ENCODE results near the gene SLC30A10.
A peak's percentile ranks its signal among the peaks of the same experiment; 100 is the strongest.
"Not testable (repeated sequence)": the region's sequence is repeated elsewhere in the genome, so short reads cannot be mapped to it uniquely, and the experiment has no call there.

The SLC30A10 gene

GRCh38 chr1:219948766-219949165 lies 20.4 kb upstream of the SLC30A10 start:
- not testable (repeated sequence) for H3K36me3 Mint-ChIP-seq; H3K4me1 Mint-ChIP-seq; ATAC-seq (ENCODE audit: low read depth); H3K27ac Mint-ChIP-seq; DNase-seq (ENCODE audit: low spot score in 2 of 2); H3K27me3 Mint-ChIP-seq; H3K9me3 Mint-ChIP-seq; H3K4me3 Mint-ChIP-seq

GRCh38 chr1:219945795-219946194 lies 17.4 kb upstream of the SLC30A10 start:
- Mint-ChIP-seq H3K4me1 (peaks cover 2% of the 10 kb centered on the region), H3K27ac (no peak overlapping the region), H3K36me3 (peaks cover 4% of the 10 kb centered on the region), H3K4me3 (no peak overlapping the region), H3K9me3 (peaks cover 9% of the 10 kb centered on the region), H3K27me3 (peaks cover 7% of the 10 kb centered on the region)
- peak in 1 of 2 donors; percentile 12 for DNase-seq (ENCODE audit: low spot score in 2 of 2)
- peak; percentile 81 for ATAC-seq (ENCODE audit: low read depth)

DNA sequence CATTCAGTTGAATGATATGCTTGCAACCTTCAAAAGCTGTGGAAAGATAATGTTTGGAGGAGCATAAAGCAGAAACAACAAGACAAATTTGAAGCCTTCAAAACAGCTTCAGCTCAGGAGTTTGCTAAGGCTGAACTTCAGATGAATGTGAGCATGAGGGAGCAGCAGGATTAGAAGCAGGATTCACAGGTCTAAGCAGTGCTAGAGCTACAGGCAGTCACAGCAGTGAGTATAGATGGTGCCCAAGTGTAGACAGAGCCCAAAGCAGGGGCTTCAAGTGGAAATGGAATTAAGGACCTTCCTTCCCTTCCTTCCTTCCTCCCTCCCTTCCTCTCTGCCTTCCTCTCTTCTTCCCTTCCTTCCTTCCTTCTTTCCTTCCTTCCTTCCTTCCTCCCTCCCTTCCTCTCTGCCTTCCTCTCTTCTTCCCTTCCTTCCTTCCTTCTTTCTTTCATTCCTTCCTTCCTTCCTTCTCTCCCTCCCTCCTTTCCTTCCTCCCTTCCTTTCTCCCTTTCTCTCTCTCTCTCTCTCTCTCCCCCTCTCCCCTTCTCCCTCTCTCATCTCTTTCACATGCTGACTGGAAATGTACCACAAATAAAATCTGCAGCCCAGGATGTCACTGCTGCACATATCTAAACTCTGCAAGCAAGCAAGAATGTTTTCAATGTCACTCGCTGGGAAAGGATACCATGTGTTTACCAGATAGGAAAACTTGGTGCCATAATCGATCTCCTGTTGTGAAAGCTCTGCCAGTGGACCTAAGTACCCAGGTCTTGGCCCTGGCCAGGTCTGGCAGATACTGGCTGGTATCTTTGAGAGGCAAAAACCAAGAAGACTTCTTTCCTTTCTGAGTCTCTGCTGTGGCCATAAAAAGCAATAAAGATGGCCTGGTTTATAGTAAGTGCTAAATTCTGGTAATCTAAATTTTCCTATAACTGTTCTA lies 13.1 kb upstream of the SLC30A10 start:
- H3K27me3 Mint-ChIP-seq = peaks cover 28% of the 10 kb centered on the region
- peaks cover 9% of the 10 kb centered on the region for H3K9me3 Mint-ChIP-seq
- H3K4me3 Mint-ChIP-seq = no peak overlapping the region
- no peak for ATAC-seq (ENCODE audit: low read depth)
- H3K36me3 Mint-ChIP-seq = peaks cover 4% of the 10 kb centered on the region
- peaks cover 10% of the 10 kb centered on the region for H3K4me1 Mint-ChIP-seq
- no peak for DNase-seq (ENCODE audit: low spot score in 2 of 2)
- no peak overlapping the region for H3K27ac Mint-ChIP-seq

- peaks cover 10% of the 10 kb centered on the region for H3K4me1 Mint-ChIP-seq
- no peak overlapping the region for H3K4me3 Mint-ChIP-seq
- peaks cover 9% of the 10 kb centered on the region for H3K9me3 Mint-ChIP-seq
- peaks cover 4% of the 10 kb centered on the region for H3K36me3 Mint-ChIP-seq
- ATAC-seq (ENCODE audit: low read depth) (no peak), DNase-seq (ENCODE audit: low spot score in 2 of 2) (no peak)
- peaks cover 28% of the 10 kb centered on the region for H3K27me3 Mint-ChIP-seq
- no peak overlapping the region for H3K27ac Mint-ChIP-seq
These were observed 12.3 kb upstream of the SLC30A10 start for GRCh38 chr1:219940707-219941106.

DNA sequence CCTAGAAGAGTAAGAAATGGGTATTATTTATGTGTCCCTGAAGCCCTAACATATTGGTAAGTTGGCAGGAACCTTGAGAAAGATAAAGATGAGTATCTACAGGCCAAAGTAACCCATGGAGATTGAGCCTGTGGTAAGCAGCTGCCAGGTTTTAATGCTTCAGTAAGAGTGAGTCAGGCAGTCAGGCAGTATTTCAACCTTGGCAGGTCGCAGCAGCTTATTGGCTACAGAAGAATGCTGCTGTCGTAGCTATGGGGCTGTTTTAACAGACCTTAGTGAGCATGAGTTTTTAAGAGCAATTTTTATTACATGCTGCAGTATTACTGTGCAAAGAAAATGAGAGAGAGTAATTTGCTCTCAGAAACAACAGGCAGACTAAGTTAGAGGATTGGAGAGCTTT lies 10.3 kb upstream of the SLC30A10 start:
- no peak for DNase-seq (ENCODE audit: low spot score in 2 of 2)
- H3K4me1 Mint-ChIP-seq = peaks cover 10% of the 10 kb centered on the region
- no peak for ATAC-seq (ENCODE audit: low read depth)
- H3K27ac Mint-ChIP-seq = no peak overlapping the region
- peaks cover 4% of the 10 kb centered on the region for H3K36me3 Mint-ChIP-seq
- H3K27me3 Mint-ChIP-seq = peaks cover 28% of the 10 kb centered on the region
- no peak overlapping the region for H3K4me3 Mint-ChIP-seq
- peaks cover 5% of the 10 kb centered on the region for H3K9me3 Mint-ChIP-seq

DNA sequence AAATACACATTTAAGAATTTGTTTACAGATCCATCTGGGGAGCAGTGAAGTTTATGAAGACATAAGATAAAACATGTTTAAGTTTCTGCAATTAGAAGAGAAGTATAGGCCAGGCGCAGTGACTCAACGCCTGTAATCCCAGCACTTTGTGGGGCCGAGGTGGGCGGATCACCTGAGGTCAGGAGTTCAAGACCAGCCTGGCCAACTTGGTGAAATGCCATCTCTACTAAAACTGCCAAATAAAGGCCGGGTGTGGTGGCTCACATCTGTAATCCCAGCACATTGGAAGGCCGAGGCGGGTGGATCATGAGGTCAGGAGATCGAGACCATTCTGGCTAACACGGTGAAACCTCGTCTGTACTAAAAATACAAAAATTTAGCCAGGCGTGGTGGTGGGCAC lies 5.4 kb upstream of the SLC30A10 start:
- H3K36me3 Mint-ChIP-seq; H3K4me1 Mint-ChIP-seq; DNase-seq (ENCODE audit: low spot score in 2 of 2); ATAC-seq (ENCODE audit: low read depth); H3K9me3 Mint-ChIP-seq; H3K27ac Mint-ChIP-seq; H3K4me3 Mint-ChIP-seq: not testable (repeated sequence)
- H3K27me3 Mint-ChIP-seq = peaks cover 18% of the 10 kb centered on the region

DNA sequence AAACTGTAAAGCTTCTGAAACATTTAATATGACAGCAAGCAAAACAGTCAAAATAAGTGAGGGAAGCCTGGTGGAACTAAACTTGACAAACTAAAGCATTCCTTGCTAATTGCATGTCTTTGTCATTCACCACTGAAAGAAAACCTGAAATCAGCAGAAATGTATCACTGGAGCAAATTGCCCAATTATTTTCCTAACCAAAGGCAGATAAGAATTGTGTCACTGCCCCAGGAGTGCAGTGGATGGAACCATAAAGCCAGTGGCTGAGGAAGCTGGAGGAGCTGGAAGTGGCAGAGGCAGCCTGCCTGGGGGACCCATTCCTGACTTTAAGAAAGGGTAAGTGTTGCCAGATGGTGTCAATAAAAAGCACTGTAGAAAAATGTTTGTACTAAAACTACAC lies 2.7 kb upstream of the SLC30A10 start:
- Mint-ChIP-seq H3K9me3 (no peaks in the 10 kb centered on the region), H3K27ac (no peak overlapping the region), H3K4me3 (no peak overlapping the region), H3K27me3 (peaks cover 21% of the 10 kb centered on the region), H3K36me3 (peaks cover 1% of the 10 kb centered on the region), H3K4me1 (peaks cover 9% of the 10 kb centered on the region)
- no peak for ATAC-seq (ENCODE audit: low read depth)
- DNase-seq (ENCODE audit: low spot score in 2 of 2) = no peak

DNA sequence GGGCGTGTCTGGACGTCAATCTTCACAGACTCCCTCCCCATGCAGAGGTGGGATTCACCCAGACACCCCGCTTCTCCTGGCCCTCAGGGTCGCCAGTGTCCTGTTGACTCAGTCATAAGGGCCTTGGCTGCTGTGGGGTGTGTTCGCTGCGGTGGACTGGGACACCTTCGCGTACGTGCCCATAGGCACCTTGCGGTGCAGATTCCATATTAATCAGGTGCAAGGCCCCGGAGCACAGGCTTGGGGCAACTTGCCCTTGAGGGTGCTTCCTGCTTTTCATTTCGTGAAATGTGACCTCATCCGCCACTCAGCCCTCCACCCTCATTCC lies 398 bp upstream of the SLC30A10 start:
- DNase-seq (ENCODE audit: low spot score in 2 of 2) (no peak), ATAC-seq (ENCODE audit: low read depth) (peak; percentile 10)
- Mint-ChIP-seq H3K27ac (no peak overlapping the region), H3K9me3 (no peaks in the 10 kb centered on the region), H3K36me3 (peaks cover 1% of the 10 kb centered on the region), H3K4me1 (peaks cover 9% of the 10 kb centered on the region), H3K4me3 (peak overlapping the region; percentile 78), H3K27me3 (peaks cover 21% of the 10 kb centered on the region)

GRCh38 chr1:219927298-219927955 lies 930 bp downstream of the SLC30A10 start:
- H3K27me3 Mint-ChIP-seq = peaks cover 24% of the 10 kb centered on the region
- H3K27ac Mint-ChIP-seq = no peak overlapping the region

GRCh38 chr1:219926363-219926998 lies 1.9 kb downstream of the SLC30A10 start:
- Mint-ChIP-seq H3K36me3 (peaks cover 1% of the 10 kb centered on the region), H3K4me3 (no peak overlapping the region), H3K4me1 (peaks cover 9% of the 10 kb centered on the region), H3K27me3 (peaks cover 28% of the 10 kb centered on the region), H3K9me3 (no peaks in the 10 kb centered on the region), H3K27ac (no peak overlapping the region)
- DNase-seq (ENCODE audit: low spot score in 2 of 2) = no peak
- ATAC-seq (ENCODE audit: low read depth) = no peak

More at GRCh38 chr1:219927298-219927955, 930 bp downstream of the SLC30A10 start:
- H3K4me3 Mint-ChIP-seq = peak overlapping the region; percentile 82
- H3K9me3 Mint-ChIP-seq = no peaks in the 10 kb centered on the region
- H3K36me3 Mint-ChIP-seq = peaks cover 1% of the 10 kb centered on the region
- DNase-seq (ENCODE audit: low spot score in 2 of 2) = no peak
- peaks cover 9% of the 10 kb centered on the region for H3K4me1 Mint-ChIP-seq
- peak; percentile 13 for ATAC-seq (ENCODE audit: low read depth)

DNA sequence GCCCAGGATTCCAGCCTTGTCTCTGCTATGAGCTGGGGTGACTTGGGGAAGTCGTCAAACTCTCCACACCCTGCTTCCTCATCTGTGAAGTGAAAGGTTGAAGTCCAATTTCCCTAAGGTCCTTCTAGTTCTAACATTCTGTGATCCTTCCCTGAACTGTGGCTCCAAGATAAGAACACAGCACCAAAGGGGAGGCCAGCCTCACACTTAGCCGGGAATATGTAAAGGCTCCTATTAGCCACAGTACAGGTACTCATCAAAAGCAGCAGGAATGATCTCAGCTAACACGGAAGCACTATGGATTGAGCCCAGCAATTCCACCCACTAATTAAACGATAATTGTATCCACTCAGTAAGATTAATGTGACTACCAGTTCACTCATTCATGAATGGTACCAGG lies 4.0 kb downstream of the SLC30A10 start:
- ATAC-seq (ENCODE audit: low read depth) = no peak
- peaks cover 25% of the 10 kb centered on the region for H3K27me3 Mint-ChIP-seq
- peaks cover 1% of the 10 kb centered on the region for H3K36me3 Mint-ChIP-seq
- DNase-seq (ENCODE audit: low spot score in 2 of 2) = no peak
- H3K4me3 Mint-ChIP-seq = no peak overlapping the region
- H3K4me1 Mint-ChIP-seq = peaks cover 9% of the 10 kb centered on the region
- no peaks in the 10 kb centered on the region for H3K9me3 Mint-ChIP-seq
- no peak overlapping the region for H3K27ac Mint-ChIP-seq

DNA sequence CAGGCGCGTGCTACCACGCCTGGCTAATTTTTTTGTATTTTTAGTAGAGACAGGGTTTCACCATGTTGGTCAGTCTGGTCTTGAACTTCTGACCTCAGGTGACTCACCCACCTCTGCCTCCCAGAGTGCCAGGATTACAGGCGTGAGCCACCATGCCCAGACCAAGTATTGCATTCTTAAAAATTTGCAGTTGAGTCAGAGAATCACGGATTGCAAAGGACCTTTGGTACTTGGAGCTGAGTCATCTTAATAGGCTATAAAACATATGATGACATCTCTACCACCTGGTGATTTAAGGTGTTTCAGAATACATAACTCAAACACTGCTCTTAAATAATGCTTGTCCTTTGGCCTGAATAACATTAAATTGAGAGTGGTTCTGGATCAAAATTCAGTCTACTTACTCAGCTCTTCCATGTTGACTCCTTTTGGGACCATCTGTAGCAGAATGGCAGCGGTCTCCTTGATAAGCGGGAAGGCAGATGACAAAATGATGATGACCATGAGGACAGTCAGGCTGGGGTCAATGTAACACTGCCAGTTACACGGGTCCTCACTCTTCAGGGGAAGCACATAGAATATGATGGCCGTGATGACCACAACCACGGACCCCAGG lies 10.4 kb downstream of the SLC30A10 start:
- no peaks in the 10 kb centered on the region for H3K4me1 Mint-ChIP-seq
- DNase-seq (ENCODE audit: low spot score in 2 of 2) (no peak), ATAC-seq (ENCODE audit: low read depth) (no peak)
- peaks cover 13% of the 10 kb centered on the region for H3K27me3 Mint-ChIP-seq
- no peaks in the 10 kb centered on the region for H3K36me3 Mint-ChIP-seq
- H3K27ac Mint-ChIP-seq = no peak overlapping the region
- no peaks in the 10 kb centered on the region for H3K9me3 Mint-ChIP-seq
- H3K4me3 Mint-ChIP-seq = no peak overlapping the region

DNA sequence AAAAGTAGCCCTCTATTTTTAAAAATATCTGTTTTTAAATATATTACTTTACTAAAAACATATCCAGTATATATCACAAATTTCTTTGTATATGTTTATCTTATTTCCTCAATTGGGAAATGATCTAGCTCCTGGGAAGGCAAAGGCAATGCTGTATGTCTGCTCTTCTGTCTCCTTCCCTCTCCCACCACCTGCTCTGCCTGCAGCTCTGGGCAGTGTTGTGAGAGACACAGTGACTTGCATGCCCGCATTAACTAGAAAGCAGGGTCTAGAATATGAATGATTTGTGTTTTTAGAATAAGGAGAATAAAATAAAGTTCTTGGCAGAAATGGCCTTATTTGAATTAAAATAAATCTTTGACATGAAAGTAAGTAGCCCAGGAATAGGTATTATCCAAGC lies 11.1 kb downstream of the SLC30A10 start:
- Mint-ChIP-seq H3K27me3 (peaks cover 9% of the 10 kb centered on the region), H3K9me3 (no peaks in the 10 kb centered on the region), H3K4me3 (no peak overlapping the region), H3K4me1 (no peaks in the 10 kb centered on the region), H3K36me3 (no peaks in the 10 kb centered on the region), H3K27ac (no peak overlapping the region)
- DNase-seq (ENCODE audit: low spot score in 2 of 2) (no peak), ATAC-seq (ENCODE audit: low read depth) (no peak)

DNA sequence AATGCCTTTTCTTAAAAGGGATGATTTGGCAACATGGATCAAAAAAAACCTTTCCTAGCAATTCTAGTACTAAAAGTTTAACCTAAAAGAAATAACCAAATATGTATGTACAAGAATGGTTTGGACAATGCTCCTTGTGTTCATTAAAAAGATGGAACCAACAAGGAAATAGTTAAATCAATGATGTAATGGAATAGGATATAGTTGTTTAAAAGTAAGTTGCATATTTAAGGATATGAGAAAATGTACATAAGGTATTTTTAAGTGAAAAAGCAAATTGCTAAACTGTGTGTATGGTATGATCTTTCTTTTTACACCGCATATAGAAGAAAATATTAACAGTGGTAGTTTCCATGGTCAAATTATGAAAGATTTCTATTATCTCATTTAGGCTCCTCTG lies 12.1 kb downstream of the SLC30A10 start:
- Mint-ChIP-seq H3K4me3 (no peak overlapping the region), H3K27ac (no peak overlapping the region), H3K36me3 (no peaks in the 10 kb centered on the region), H3K9me3 (no peaks in the 10 kb centered on the region), H3K4me1 (no peaks in the 10 kb centered on the region), H3K27me3 (peaks cover 6% of the 10 kb centered on the region)
- DNase-seq (ENCODE audit: low spot score in 2 of 2) (no peak), ATAC-seq (ENCODE audit: low read depth) (no peak)
